Heart left ventricle (tissue), 16 donors: ENCODE data around the gene MEF2A. TPM values are rescaled to one million over a fixed set of nuclear protein-coding genes. Genes with fewer than 3 reads are reported as not detected.

Experiments
- ATAC-seq, 4 donors: fragments of 200-7000 bp; cut with Tn5 transposase; one replicate each; pipeline ENCODE4 v1.9.1; 2020 to 2022; ENCODE audit warnings: moderate library complexity in 4 of 4, mild to moderate bottlenecking in 3 of 4, moderate number of reproducible peaks in 1 of 4
- DNase-seq, 5 donors: peaks; one replicate each; pipeline ENCODE4 v3.0.0-alpha.2; 2020
- H3K27ac ChIP-seq, 12 donors: fragments of 200-600 bp; sonication (generic) in 4 of 12; one replicate each; pipeline versions ENCODE4 v1.5.0 to v1.8.0; 2016 to 2022; ENCODE audit warnings: mild to moderate bottlenecking in 2 of 12
- H3K27me3 ChIP-seq, 9 donors: fragments of 200-600 bp; sonication (generic) in 2 of 9; one replicate each; pipeline versions ENCODE4 v1.5.1 to v1.8.0; 2016 to 2022; ENCODE audit warnings: mild to moderate bottlenecking in 3 of 9
- H3K36me3 ChIP-seq, 9 donors: fragments of 200-600 bp; sonication (generic) in 2 of 9; one replicate each; pipeline versions ENCODE4 v1.5.0 to v1.8.0; 2018 to 2022; ENCODE audit warnings: mild to moderate bottlenecking in 2 of 9
- H3K4me1 ChIP-seq, 12 donors: fragments of 200-600 bp; sonication (generic) in 4 of 12; one replicate each; pipeline versions ENCODE4 v1.5.0 to v1.8.0; 2016 to 2022; ENCODE audit warnings: mild to moderate bottlenecking in 3 of 12
- H3K4me3 ChIP-seq, 12 donors: fragments of 200-600 bp; sonication (generic) in 4 of 12; one replicate each; pipeline versions ENCODE4 v1.5.0 to v1.8.0; 2017 to 2022; ENCODE audit warnings: mild to moderate bottlenecking in 9 of 12, moderate library complexity in 4 of 12
- H3K9me3 ChIP-seq, 12 donors: fragments of 200-600 bp; sonication (generic) in 4 of 12; one replicate each; pipeline versions ENCODE4 v1.5.0 to v1.8.0; 2016 to 2022; ENCODE audit warnings: mild to moderate bottlenecking in 1 of 12
- POLR2A ChIP-seq, 2 donors: fragments of 450-650 bp; IDR thresholded peaks; one replicate each; pipeline ENCODE4 v1.6.1; 2017; ENCODE audit warnings: antibody characterized with exemption in 2 of 2, mild to moderate bottlenecking in 2 of 2, moderate library complexity in 2 of 2
- WGBS, 4 donors: extraction: QIAGEN DNeasy Blood & Tissue Kit in 2 of 4; methylation state at CpG; one replicate each; pipeline versions ENCODE4 v1.1.5 to v1.1.7; 2013 to 2018; 5-methylcytosine and 5-hydroxymethylcytosine counted together
- intact Hi-C, 10 donors: fragments of 100-400 bp; cut with DNase I; formaldehyde crosslinking; loops; one replicate each; pipeline versions ENCODE4 v1.11.1 to v1.14.2; 2022
- polyA plus RNA-seq, 2 donors: library from polyadenylated mRNA; stranded (reverse); fragments of 200-250 nt; gene quantifications; one replicate each; pipeline ENCODE4 v1.2.3, GENCODE V29; 2013
- total RNA-seq, 9 donors: library from RNA; depleted of rRNA in 2 of 9; stranded (reverse); fragments of >200 nt in 2 of 9; fragmentation: NEBNext Ultra II Directional in 3 of 9; extraction: Animal tissue kit (Norgen Biotek cat#: 25700) in 3 of 9; gene quantifications; one replicate each; pipeline versions ENCODE4 v1.1.0 to v1.2.4, GENCODE V29; 2016 to 2023
- TF ChIP-seq, protein P1 (sequence below), 12 donors: fragments of 200-600 bp; sonication (generic) in 4 of 12; IDR thresholded peaks; one replicate each; pipeline versions ENCODE4 v1.5.0 to v1.8.0; 2018 to 2022; ENCODE audit warnings: antibody characterized with exemption in 12 of 12, mild to moderate bottlenecking in 5 of 12
- donor health status: ischemic (EF 13 %, LVEDD 7.1; RV severe dilation, severe dysfunction).
- donor health status: healthy with polysubstance abuse.
- donor health status: DM: no; HTN: yes; CAD: no.
- donor health status: DM: no; HTN: no; CAD: no.
- donor health status: ischemic (EF 25% LVEDD 6.9; RV normal size, moderate dysfunction).
- donor health status: ischemic (EF 25% LVEDD 5.7; RV mildly dilated, moderate dysfunction).
- donor health status: healthy.
- donor health status: DM: yes; HTN: yes; CAD: no.
- donor health status: ischemic (EF 35%, LVEDD 5.7; RV mildly dilated, moderate dysfunction).
- donor health status: nonischemic (EF 11% LVEDD 7.7; RV severe dilation, severe dysfunction).
- donor health status: DM: yes; HTN: yes; CAD: no.
- donor health status: PGD.
- donor health status: ischemic (EF 29% LVEDD 5.4; RV normal size, mild dysfunction).
- donor health status: nonischemic (EF 23%, LVEDD 6.1; RV moderate dilation, normal function).

The MEF2A gene
- total and polyA plus RNA-seq, 11 donors: 53.4 to 192 (median 153) TPM

- no peaks in the 10 kb centered on the region for H3K27me3 ChIP-seq
- DNase-seq (no peak), ATAC-seq (no peak)
- TF ChIP-seq, protein P1, sequence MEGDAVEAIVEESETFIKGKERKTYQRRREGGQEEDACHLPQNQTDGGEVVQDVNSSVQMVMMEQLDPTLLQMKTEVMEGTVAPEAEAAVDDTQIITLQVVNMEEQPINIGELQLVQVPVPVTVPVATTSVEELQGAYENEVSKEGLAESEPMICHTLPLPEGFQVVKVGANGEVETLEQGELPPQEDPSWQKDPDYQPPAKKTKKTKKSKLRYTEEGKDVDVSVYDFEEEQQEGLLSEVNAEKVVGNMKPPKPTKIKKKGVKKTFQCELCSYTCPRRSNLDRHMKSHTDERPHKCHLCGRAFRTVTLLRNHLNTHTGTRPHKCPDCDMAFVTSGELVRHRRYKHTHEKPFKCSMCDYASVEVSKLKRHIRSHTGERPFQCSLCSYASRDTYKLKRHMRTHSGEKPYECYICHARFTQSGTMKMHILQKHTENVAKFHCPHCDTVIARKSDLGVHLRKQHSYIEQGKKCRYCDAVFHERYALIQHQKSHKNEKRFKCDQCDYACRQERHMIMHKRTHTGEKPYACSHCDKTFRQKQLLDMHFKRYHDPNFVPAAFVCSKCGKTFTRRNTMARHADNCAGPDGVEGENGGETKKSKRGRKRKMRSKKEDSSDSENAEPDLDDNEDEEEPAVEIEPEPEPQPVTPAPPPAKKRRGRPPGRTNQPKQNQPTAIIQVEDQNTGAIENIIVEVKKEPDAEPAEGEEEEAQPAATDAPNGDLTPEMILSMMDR (IDR thresholded peaks at IDR 0.05): no peak
- TF ChIP-seq POLR2A (IDR thresholded peaks at IDR 0.05): no peak
- intact Hi-C loops: loop anchor here in 1 of 10 donors (5.0 kb wide), 1 partner anchor 37 kb away; no protein-coding TSS in a partner anchor
- H3K9me3 ChIP-seq: peaks cover 0 to 4% (median 0%) of the 10 kb centered on the region in 12 donors
- H3K4me1 ChIP-seq: peaks cover 4 to 92% (median 61%) of the 10 kb centered on the region in 12 donors
- H3K27ac ChIP-seq: peak overlapping the region in 11 of 12 donors; percentile 12 to 86 (median 48)
- WGBS, 4 donors: 68 to 77% (median 74%) methylated on average over 7 of the region's 7 CpGs
- no peak overlapping the region for H3K4me3 ChIP-seq
- H3K36me3 ChIP-seq: peaks cover 0 to 22% (median under 1%) of the 10 kb centered on the region in 9 donors
These were observed 64.9 kb downstream of the MEF2A start for GRCh38 chr15:99630607-99631131.

DNA sequence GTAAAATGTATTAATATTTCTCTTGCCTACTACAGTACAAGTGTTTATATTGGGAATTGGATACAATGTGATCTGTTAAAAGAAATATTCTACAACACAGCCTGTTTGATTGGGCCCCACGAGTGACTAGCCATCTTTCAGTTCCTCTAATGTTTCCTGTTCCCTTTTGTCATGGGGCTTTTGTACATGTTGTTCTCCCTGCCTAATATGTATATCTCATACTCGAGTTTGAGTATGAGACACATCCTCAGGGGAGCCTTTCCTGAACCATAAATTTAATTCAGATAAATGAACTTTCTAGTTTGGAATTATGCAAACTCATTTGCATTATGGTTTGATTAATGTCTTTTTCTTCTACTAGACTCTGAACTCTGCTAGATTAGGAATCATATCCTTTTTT, 65.5 kb downstream of the MEF2A start:
- WGBS, 4 donors: 1 to 3% (median 1%) methylated on average over 2 of the region's 2 CpGs
- Histone ChIP-seq H3K9me3 (no peaks in the 10 kb centered on the region), H3K36me3 (peaks cover 0 to 28% (median 7%) of the 10 kb centered on the region in 9 donors), H3K27ac (peak overlapping the region in 11 of 12 donors; percentile 12 to 86 (median 48)), H3K4me3 (no peak overlapping the region), H3K27me3 (no peaks in the 10 kb centered on the region), H3K4me1 (peaks cover 4 to 89% (median 61%) of the 10 kb centered on the region in 12 donors)
- ATAC-seq (peak; percentile 56 to 80 (median 66)), DNase-seq (no peak)
- no peak for TF ChIP-seq POLR2A (IDR thresholded peaks at IDR 0.05)
- TF ChIP-seq, protein P1 (IDR thresholded peaks at IDR 0.05): no peak
- intact Hi-C loops: loop anchor here in 1 of 10 donors (5.0 kb wide), 1 partner anchor 36 kb away; no protein-coding TSS in a partner anchor

GRCh38 chr15:99632521-99632920, 66.7 kb downstream of the MEF2A start:
- Histone ChIP-seq H3K27me3 (no peaks in the 10 kb centered on the region), H3K27ac (peak overlapping the region in 10 of 12 donors; percentile 6 to 86 (median 42)), H3K4me3 (no peak overlapping the region), H3K9me3 (no peaks in the 10 kb centered on the region), H3K4me1 (peaks cover 0 to 77% (median 59%) of the 10 kb centered on the region in 12 donors), H3K36me3 (peaks cover 0 to 36% (median 11%) of the 10 kb centered on the region in 9 donors)
- DNase-seq: no peak
- 69 to 81% (median 75%) methylated on average over 2 of the region's 2 CpGs for WGBS, 4 donors
- ATAC-seq: no peak
- intact Hi-C loops: loop anchor here in 1 of 10 donors (5.0 kb wide), 1 partner anchor 35 kb away; no protein-coding TSS in a partner anchor
- TF ChIP-seq, protein P1 (IDR thresholded peaks at IDR 0.05): no peak
- no peak for TF ChIP-seq POLR2A (IDR thresholded peaks at IDR 0.05)

- ATAC-seq (no peak), DNase-seq (no peak)
- no peak for TF ChIP-seq POLR2A (IDR thresholded peaks at IDR 0.05)
- TF ChIP-seq, protein P1 (IDR thresholded peaks at IDR 0.05): no peak
- WGBS, 4 donors: 94 to 99% (median 98%) methylated on average over 2 of the region's 2 CpGs
- Histone ChIP-seq H3K4me1 (peaks cover 0 to 68% (median 50%) of the 10 kb centered on the region in 12 donors), H3K36me3 (peaks cover 0 to 36% (median 11%) of the 10 kb centered on the region in 9 donors), H3K27me3 (no peaks in the 10 kb centered on the region), H3K9me3 (no peaks in the 10 kb centered on the region), H3K27ac (peak overlapping the region in 2 of 12 donors; percentile 13 to 61), H3K4me3 (no peak overlapping the region)
- intact Hi-C loops: loop anchor here in 1 of 10 donors (5.0 kb wide), 1 partner anchor 34 kb away; no protein-coding TSS in a partner anchor
These were observed 67.9 kb downstream of the MEF2A start for GRCh38 chr15:99633655-99634054.
